Activated T-cell treated with anti-CD3 and anti-CD28 coated beads, Interleukin-2, amount 50 U/mL, for 48 hours (primary cell): ENCODE measurements around the gene INPP5E.
A peak's percentile ranks its signal among the peaks of the same experiment; 100 is the strongest.

Experiments used
- DNase-seq, 2 experiments: peaks; one replicate each; pipeline ENCODE4 v3.0.0-alpha.2; 2020

The INPP5E gene

GRCh38 chr9:136439481-136440408 lies at the start of gene INPP5E:
Gene INPP5E, minus strand, starts transcription at chr9:136439845. Its CDS starts 426 bp downstream, at chr9:136439419.
- DNase-seq, result peak; percentile 87 to 93

DNA sequence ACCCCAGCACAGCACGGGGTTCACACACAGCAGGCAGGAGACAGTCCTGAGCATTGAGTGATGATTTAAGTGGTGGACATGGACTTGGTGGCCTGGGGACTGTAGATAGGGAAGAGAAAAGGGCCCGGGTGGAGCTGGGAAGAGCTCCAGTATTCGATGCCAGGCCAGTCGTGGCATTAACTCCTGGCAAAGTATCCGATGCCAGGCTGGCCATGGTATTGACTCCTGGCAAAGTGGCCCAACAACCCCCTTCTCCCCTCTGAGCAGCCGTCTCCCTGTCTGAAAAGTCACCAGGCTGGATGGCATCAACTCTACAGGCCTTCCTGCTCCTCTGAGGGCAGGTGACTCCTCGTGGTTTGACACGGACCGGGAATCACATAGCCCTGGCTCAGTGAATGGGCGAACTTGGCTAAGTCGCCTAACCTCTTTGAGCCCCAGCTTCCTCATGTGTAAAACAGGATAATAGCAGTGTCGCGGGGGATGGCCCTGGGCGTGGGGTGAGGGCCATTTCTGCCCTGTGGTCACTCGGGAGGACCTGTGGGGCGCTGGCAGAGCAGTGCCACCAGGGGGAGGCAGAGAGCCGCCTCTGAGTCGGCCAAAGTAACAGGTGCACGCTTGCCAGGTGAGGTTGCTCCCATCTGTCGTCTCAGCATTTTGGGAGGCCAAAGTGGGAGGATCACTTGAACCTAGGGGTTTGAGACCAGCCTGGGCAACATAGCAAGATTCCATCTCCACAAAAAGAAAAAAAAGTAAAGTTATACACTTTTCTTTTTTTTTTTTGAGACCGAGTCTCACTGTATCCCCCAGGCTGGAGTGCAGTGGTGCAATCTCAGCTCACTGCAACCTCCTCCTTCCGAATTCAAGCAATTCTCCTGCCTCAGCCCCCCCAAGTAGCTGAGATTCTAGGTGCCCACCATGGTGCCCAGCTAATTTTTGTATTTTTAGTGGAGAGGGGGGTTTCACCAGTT lies 48.9 kb upstream of the INPP5E start:
- peak; percentile 82 to 85 for DNase-seq

DNA sequence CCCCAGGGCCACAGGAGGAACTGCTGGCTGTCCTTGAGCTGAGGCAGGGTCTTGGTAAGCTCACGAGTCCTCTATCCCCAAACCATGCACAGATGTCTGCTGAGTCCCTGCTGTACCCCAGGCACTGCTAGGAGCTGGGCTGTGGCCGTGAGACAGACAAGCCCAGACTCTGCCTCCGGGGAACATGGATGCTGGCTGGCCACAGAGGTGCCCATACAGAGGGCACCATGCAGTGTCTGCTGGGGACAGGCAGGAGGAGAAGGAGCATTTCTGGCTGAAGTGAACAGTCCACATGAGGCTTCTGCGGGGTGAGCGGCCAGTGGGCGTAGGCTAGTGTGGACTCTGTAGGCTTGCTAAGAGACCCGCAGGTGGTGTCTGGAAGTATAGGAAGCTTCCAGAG lies 48.0 kb upstream of the INPP5E start:
- DNase-seq, result no peak

GRCh38 chr9:136486823-136487620 lies 47.4 kb upstream of the INPP5E start:
- DNase-seq, result no peak

- no peak for DNase-seq
These were observed 46.5 kb upstream of the INPP5E start for GRCh38 chr9:136486131-136486530.

DNA sequence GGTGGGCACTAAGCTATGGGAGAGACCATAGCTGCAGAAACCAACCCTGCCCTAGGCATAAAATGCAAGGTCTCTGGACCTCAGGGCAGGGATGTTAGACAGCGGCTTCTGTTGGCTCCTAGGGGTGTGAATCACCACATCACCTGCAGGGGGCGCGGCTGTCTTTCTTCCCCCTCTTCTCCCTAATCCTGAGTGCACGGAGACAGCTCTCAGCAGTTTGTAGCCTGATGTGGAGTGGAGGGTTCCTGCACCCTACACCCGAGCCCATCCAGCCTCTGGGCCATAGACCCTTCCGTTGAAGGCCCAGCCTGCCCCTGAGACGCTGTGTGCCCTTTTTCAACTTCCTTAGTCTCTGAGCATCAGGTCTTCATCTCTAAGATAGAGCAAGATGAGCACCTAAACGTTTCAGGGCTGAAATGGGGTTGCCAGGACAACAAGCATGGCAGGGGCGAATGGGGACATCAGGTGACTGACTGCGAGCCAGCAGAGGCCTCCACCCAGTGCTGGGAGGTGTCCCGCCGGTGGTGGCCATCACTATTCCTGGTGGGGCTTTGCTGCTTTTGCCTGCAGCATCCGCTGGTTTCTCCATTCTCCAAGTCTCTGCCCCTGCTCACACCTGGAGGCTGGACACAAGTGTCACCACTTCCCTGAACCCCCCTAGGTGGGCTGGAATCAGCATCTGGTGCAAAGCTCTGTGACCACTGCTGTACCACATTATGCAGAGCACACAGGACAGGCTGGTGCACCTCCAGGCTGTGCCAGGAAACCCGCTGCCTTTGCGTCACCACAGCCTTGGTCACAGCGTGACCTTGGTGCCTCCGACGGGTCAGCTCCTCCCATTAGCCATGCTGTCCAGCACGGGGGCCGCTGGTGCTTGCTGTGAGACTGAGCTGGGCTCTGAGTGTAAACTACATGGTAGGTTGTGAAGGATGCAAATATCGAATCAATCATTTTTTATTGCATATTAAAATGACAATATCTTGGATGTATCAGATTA lies 45.7 kb upstream of the INPP5E start:
- DNase-seq, result peak; percentile 89 to 90

DNA sequence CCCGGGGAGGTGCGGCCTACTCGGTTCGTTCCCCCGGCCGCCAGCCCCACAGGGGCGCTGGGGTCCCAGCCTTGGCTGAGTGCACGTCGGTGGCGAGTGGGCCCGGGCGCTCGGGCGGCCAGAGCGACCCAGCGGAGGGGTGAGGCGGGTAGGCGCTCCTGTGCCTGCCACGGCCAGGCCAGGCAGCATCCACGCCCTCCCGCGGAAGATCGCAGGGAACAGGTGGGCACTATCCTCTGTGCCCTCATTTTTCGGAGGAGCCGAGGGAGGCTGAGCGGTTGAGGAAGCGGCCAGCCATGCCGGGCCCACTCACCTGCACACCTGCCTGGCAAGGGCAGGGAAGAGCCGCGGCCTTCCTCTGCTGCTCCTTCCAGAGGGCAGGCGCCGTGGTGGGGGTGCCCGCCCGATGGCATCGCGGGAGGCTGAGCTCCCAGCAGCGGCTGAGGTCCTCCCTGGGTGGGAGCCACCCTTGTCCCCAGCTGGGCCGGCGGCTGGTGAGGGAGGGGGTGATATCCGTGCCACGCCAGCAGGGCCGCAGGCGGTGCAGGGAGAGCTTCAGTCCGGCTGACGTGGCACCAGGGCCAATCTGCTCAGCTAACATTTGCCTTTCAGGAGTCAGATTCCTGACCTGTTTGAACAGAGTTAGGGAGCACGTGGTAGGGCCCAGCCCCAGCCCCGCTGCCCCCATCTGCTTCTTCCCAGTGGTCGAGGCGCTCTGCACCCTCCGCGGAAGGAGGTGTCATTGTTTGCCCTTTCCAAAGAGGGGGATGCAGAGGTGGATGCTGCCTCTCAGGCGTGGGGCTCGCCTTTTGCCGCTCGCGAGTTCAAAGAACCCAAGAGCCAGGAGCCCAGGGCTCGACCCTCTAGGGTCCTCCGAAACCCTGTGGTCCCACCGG lies 44.8 kb upstream of the INPP5E start:
- DNase-seq, result no peak

- DNase-seq, result peak; percentile 93 to 97
These were observed 44.0 kb upstream of the INPP5E start for GRCh38 chr9:136483589-136484152.

GRCh38 chr9:136482793-136483588 lies 43.3 kb upstream of the INPP5E start, which contains the start of gene SEC16A:
Gene SEC16A, minus strand, starts transcription at chr9:136483040. Its CDS starts 5,425 bp downstream, at chr9:136477615.
- DNase-seq, result peak; percentile 99 to 100

DNA sequence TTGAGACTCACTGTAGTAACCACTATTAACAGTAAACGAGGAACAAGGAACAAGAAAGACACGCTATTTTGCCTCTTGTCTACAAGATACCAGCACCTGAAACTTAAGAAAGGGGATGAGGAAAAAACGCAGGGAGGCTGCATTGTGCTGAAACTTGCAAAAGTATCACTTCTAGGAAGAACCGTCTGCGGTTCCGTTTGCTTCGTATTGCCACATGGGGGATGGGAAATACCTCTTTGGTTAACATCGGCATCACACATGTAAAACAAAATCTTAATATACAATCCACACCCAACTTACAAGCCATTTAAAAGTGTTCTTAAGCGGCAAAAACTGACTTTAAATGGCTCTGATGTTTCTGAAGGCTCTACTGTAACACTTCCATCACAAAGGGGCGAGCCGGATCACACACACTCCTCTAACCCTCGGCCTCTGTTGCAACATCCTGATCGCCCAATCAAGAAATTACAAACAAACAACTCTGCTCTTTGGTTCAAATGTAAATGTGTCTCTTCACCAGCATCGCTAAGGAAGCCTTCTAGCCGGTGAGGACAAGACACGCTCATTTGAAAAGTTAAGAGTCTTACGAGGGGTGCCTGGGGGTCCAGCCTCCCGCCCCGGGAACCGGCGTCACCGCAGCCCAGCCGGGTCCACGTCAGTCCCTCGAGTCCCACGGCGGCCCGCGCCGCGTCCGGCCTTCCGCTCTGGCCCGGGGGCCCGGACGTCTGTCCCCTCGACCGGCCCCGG lies 42.6 kb upstream of the INPP5E start:
- DNase-seq, result peak in 1 of 2 experiments; percentile 48

- no peak for DNase-seq
These were observed 41.9 kb upstream of the INPP5E start for GRCh38 chr9:136481558-136481957.

DNA sequence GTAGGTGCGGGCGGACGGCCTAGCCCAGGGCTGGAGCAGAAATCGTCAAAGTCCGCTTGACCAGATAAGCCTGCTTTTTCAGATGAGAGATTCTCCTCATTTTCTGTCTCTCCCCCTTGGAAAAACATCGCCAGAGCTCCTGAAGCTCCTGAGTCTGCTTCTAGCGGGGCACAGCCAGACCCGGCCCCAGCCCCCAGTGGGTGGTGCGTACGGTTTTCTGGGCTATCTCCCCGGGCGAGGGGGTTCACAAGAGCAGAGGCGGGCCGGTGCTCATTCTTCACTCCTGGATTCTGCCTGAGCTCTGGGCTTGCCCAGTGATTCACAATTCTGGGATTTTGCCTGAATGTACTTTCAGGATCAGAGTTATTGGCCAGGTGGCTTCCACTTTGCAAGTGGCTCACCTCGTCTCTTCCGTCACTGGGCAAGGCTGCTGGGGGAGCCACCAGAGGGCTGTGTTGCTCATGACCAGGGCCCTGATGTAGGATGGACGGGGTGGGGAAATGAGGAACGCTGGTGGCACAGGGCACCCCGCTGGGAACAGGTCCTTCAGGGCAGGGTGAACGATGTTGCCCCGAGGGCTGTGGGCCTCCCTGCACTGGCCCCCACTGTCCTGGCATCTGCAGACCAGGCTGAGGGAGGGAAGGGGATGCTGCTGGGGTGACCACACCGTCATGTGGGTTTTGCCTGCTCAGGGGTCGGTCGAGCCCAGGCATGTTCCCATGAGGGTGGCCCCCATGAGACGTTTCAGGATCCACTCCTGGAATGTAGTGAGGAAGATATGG lies 36.9 kb upstream of the INPP5E start:
- no peak for DNase-seq

- DNase-seq, result no peak
These were observed 35.6 kb upstream of the INPP5E start for GRCh38 chr9:136474974-136475865.

DNA sequence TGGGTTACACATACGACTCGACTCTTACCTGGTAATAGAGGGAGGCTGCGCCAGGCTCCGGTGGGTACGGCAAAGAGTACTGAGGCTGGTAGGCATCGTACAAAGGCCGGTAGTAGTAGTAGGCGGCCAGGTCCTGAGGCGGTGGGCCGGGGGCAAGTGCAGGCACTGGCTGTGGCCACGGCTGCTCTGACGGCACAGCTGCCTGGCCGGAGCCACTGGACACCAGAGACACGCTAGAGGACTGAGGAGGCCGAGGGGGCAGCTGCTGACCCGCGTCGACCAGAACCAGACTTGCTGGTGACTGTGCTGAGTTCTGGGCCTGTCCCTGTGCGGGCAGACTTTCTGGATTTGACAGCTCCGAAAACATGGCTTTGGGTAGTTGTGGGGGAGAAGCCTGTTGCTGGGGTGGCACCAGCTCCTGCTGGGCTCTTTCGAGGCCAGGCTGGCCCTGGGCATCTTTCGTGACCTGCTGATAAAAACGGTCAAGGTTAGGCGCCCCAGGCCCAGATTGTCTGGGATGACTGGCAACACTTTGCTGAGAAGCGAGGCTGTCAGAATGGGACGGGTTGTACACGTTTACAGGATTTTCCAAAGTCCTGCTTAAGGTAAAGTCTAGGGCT lies 34.5 kb upstream of the INPP5E start:
- no peak for DNase-seq

DNA sequence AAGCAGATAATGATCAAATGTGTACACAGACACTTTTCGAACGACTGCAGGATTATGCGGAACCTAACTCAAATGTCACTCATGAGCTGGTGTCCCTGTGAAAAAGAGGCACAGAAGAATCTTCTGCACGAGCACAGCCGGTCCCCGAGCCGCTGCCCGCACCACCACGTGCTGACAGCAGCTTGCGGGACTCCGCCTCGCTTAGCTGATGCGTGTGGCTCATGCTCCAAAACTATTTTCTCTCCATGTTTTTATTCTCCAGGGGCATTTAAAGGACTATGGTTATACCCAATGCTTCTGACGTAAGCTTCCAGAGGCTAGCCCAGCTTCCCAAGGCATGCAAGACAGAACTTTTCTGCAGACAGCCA lies 33.7 kb upstream of the INPP5E start:
- no peak for DNase-seq
